ENCODE measurements around the gene SCAF8. TPM values are rescaled to one million over a fixed set of nuclear protein-coding genes. Genes with fewer than 3 reads are reported as not detected.

SCAF8 gene
- total and polyA plus RNA-seq, 10 donors = 10.5 to 60.7 (median 52.2) TPM

GRCh38 chr6:154754152-154754551 is 20.9 kb downstream of the SCAF8 start:
- peaks cover 6 to 96% (median 63%) of the 10 kb centered on the region in 6 donors for H3K4me1 ChIP-seq
- no peak overlapping the region for H3K4me3 ChIP-seq
- WGBS, 5 donors = 49 to 57% (median 52%) methylated on average over 4 of the region's 4 CpGs
- no peak overlapping the region for H3K27ac ChIP-seq
- DNase-seq = no peak
- H3K27me3 ChIP-seq (replicated peaks in 1 of 7) = no peaks in the 10 kb centered on the region
- TF ChIP-seq POLR2A (IDR thresholded peaks at IDR 0.05) = no peak
- TF ChIP-seq, protein P1, sequence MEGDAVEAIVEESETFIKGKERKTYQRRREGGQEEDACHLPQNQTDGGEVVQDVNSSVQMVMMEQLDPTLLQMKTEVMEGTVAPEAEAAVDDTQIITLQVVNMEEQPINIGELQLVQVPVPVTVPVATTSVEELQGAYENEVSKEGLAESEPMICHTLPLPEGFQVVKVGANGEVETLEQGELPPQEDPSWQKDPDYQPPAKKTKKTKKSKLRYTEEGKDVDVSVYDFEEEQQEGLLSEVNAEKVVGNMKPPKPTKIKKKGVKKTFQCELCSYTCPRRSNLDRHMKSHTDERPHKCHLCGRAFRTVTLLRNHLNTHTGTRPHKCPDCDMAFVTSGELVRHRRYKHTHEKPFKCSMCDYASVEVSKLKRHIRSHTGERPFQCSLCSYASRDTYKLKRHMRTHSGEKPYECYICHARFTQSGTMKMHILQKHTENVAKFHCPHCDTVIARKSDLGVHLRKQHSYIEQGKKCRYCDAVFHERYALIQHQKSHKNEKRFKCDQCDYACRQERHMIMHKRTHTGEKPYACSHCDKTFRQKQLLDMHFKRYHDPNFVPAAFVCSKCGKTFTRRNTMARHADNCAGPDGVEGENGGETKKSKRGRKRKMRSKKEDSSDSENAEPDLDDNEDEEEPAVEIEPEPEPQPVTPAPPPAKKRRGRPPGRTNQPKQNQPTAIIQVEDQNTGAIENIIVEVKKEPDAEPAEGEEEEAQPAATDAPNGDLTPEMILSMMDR (IDR thresholded peaks at IDR 0.05 in 8 of 11, conservative IDR thresholded peaks at IDR 0.05 in 3 of 11) = no peak
- no peak for TF ChIP-seq POLR2AphosphoS5 (IDR thresholded peaks at IDR 0.05)
- intact Hi-C loops (cut with DNase I; ENCODE audit: low total_unique reads) = no loop called here
- no peaks in the 10 kb centered on the region for H3K36me3 ChIP-seq
- no peaks in the 10 kb centered on the region for H3K9me3 ChIP-seq

DNA sequence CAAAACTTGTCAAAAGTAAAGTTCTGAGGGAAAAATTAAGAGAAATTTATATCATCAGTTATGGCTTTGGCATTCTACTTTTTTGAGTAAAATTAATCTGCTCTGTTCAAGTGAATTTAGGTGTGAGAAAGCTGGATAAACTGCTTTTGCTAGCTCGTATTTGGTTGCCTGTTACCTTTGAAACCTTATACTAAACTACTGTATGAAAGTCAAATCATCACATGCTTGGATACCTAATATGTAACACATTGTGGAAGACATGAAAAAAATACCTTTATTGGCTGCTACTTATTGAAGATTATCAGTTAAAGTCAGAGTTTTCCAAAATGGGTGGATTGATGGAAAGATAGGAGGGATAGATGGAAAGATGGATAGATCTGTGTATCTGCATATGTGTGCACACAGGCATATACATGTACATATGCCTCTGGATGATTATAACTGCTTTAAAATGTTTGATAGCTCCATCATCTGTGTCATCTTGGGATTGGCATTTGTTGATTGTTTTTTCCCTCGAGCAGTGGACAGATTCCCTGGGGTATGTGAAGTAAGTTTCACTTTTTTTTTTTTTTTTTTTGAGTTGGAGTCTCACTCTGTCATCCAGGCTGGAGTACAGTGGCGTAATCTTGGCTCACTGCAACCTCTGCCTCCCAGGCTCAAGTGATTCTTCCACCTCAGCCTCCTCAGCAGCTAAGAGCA is 24.3 kb downstream of the SCAF8 start:
- DNase-seq = no peak
- H3K27me3 ChIP-seq (replicated peaks in 1 of 7) = no peaks in the 10 kb centered on the region
- no peak overlapping the region for H3K4me3 ChIP-seq
- intact Hi-C loops (cut with DNase I; ENCODE audit: low total_unique reads) = no loop called here
- H3K27ac ChIP-seq = no peak overlapping the region
- no peaks in the 10 kb centered on the region for H3K9me3 ChIP-seq
- H3K36me3 ChIP-seq = peaks cover 0 to 7% (median 0%) of the 10 kb centered on the region in 6 donors
- no peak for TF ChIP-seq POLR2AphosphoS5 (IDR thresholded peaks at IDR 0.05)
- 59 to 78% (median 71%) methylated on average over 3 of the region's 3 CpGs for WGBS, 5 donors
- H3K4me1 ChIP-seq = peaks cover 0 to 94% (median 49%) of the 10 kb centered on the region in 6 donors

GRCh38 chr6:154758125-154758524 is 24.9 kb downstream of the SCAF8 start:
- TF ChIP-seq, protein P1 (IDR thresholded peaks at IDR 0.05 in 8 of 11, conservative IDR thresholded peaks at IDR 0.05 in 3 of 11) = no peak
- TF ChIP-seq POLR2A (IDR thresholded peaks at IDR 0.05) = no peak
- no peak for TF ChIP-seq POLR2AphosphoS5 (IDR thresholded peaks at IDR 0.05)
- H3K36me3 ChIP-seq = peaks cover 0 to 7% (median 0%) of the 10 kb centered on the region in 6 donors
- peaks cover 0 to 97% (median 47%) of the 10 kb centered on the region in 6 donors for H3K4me1 ChIP-seq
- DNase-seq = no peak
- WGBS, 5 donors = 81 to 88% (median 86%) methylated on average over 6 of the region's 6 CpGs
- no peaks in the 10 kb centered on the region for H3K27me3 ChIP-seq (replicated peaks in 1 of 7)
- no peak overlapping the region for H3K4me3 ChIP-seq
- intact Hi-C loops (cut with DNase I; ENCODE audit: low total_unique reads) = no loop called here
- no peak overlapping the region for H3K27ac ChIP-seq
- no peaks in the 10 kb centered on the region for H3K9me3 ChIP-seq

GRCh38 chr6:154763650-154764049 is 30.4 kb downstream of the SCAF8 start:
- no peak overlapping the region for H3K4me3 ChIP-seq

More at GRCh38 chr6:154763650-154764049, 30.4 kb downstream of the SCAF8 start:
- 92 to 97% (median 95%) methylated on average over 1 of the region's 1 CpG for WGBS, 5 donors
- Histone ChIP-seq H3K27me3 (replicated peaks in 1 of 7) (no peaks in the 10 kb centered on the region), H3K4me1 (peaks cover 22 to 96% (median 49%) of the 10 kb centered on the region in 6 donors), H3K27ac (no peak overlapping the region), H3K36me3 (peaks cover 0 to 7% (median 0%) of the 10 kb centered on the region in 6 donors), H3K9me3 (no peaks in the 10 kb centered on the region)
- TF ChIP-seq, protein P1 (IDR thresholded peaks at IDR 0.05 in 8 of 11, conservative IDR thresholded peaks at IDR 0.05 in 3 of 11) = no peak
- TF ChIP-seq POLR2AphosphoS5 (IDR thresholded peaks at IDR 0.05) = no peak
- TF ChIP-seq POLR2A (IDR thresholded peaks at IDR 0.05) = no peak
- intact Hi-C loops (cut with DNase I; ENCODE audit: low total_unique reads) = no loop called here
- DNase-seq = no peak

Data from spleen (tissue), 11 donors.